ENCODE results near the gene BYSL. TPM values are rescaled to one million over a fixed set of nuclear protein-coding genes. Genes with fewer than 3 reads are reported as not detected.

The BYSL gene
- 10 to 100 TPM in 3 of 4 donors, 1 to 10 TPM in 1; 9.8 to 38.2 (median 11.8) TPM for total RNA-seq

GRCh38 chr6:41920921-41921711 is at the start of gene BYSL, which contains the start of gene MED20:
Gene BYSL, plus strand, starts transcription at chr6:41921499. Its CDS starts 64 bp downstream, at chr6:41921563.
Gene MED20, minus strand, starts transcription at chr6:41921139. Its CDS starts 121 bp downstream, at chr6:41921018.
- peak in 2 of 3 donors; percentile 93 to 95 for TF ChIP-seq CTCF (IDR thresholded peaks at IDR 0.05)
- DNase-seq (ENCODE audit: low spot score) (peak; percentile 93), ATAC-seq (ENCODE audit: low FRiP score) (peak; percentile 95)

- DNase-seq (ENCODE audit: low spot score) (no peak), ATAC-seq (ENCODE audit: low FRiP score) (no peak)
- TF ChIP-seq CTCF (IDR thresholded peaks at IDR 0.05), result no peak
These were observed 49.6 kb upstream of the BYSL start for GRCh38 chr6:41871691-41872090.

- no peak for TF ChIP-seq CTCF (IDR thresholded peaks at IDR 0.05)
- DNase-seq (ENCODE audit: low spot score), result no peak
- no peak for ATAC-seq (ENCODE audit: low FRiP score)
These were observed 49.2 kb upstream of the BYSL start for GRCh38 chr6:41872147-41872546.

GRCh38 chr6:41874741-41875140 is 46.6 kb upstream of the BYSL start:
- no peak for DNase-seq (ENCODE audit: low spot score)
- no peak for TF ChIP-seq CTCF (IDR thresholded peaks at IDR 0.05)
- no peak for ATAC-seq (ENCODE audit: low FRiP score)

GRCh38 chr6:41877051-41877680 is 44.1 kb upstream of the BYSL start:
- ATAC-seq (ENCODE audit: low FRiP score) (no peak), DNase-seq (ENCODE audit: low spot score) (no peak)
- TF ChIP-seq CTCF (IDR thresholded peaks at IDR 0.05), result no peak

- ATAC-seq (ENCODE audit: low FRiP score) (no peak), DNase-seq (ENCODE audit: low spot score) (no peak)
- no peak for TF ChIP-seq CTCF (IDR thresholded peaks at IDR 0.05)
These were observed 43.1 kb upstream of the BYSL start for GRCh38 chr6:41878246-41878645.

Measured in omental fat pad (tissue), 4 donors.